ENCODE results near the gene ARHGAP26.

ARHGAP26 gene

GRCh38 chr5:142853682-142854081 is 83.5 kb downstream of the ARHGAP26 start:
- peak; percentile 44 for DNase-seq

GRCh38 chr5:142856269-142856782 is 86.1 kb downstream of the ARHGAP26 start:
- no peak for DNase-seq

GRCh38 chr5:142857405-142857804 is 87.2 kb downstream of the ARHGAP26 start:
- peak; percentile 55 for DNase-seq

GRCh38 chr5:142859037-142859436 is 88.9 kb downstream of the ARHGAP26 start:
- no peak for DNase-seq

GRCh38 chr5:142860270-142860669 is 90.1 kb downstream of the ARHGAP26 start:
- no peak for DNase-seq

- DNase-seq, result no peak
Observed at GRCh38 chr5:142861011-142861410, 90.8 kb downstream of the ARHGAP26 start.

GRCh38 chr5:142862594-142862993 is 92.4 kb downstream of the ARHGAP26 start:
- no peak for DNase-seq

- no peak for DNase-seq
Observed at GRCh38 chr5:142863856-142864255, 93.7 kb downstream of the ARHGAP26 start.

- DNase-seq, result no peak
Observed at GRCh38 chr5:142864290-142865260, 94.4 kb downstream of the ARHGAP26 start.

GRCh38 chr5:142865631-142866030 is 95.5 kb downstream of the ARHGAP26 start:
- no peak for DNase-seq

- peak; percentile 77 for DNase-seq
Observed at GRCh38 chr5:142866563-142867275, 96.5 kb downstream of the ARHGAP26 start.

- peak; percentile 37 for DNase-seq
Observed at GRCh38 chr5:142869886-142870285, 99.7 kb downstream of the ARHGAP26 start.

GRCh38 chr5:142870532-142871362 is 100.6 kb downstream of the ARHGAP26 start:
- DNase-seq, result no peak

- DNase-seq, result no peak
Observed at GRCh38 chr5:142871363-142872193, 101.4 kb downstream of the ARHGAP26 start.

GRCh38 chr5:142872217-142872616 is 102.0 kb downstream of the ARHGAP26 start:
- no peak for DNase-seq

GRCh38 chr5:142872795-142873194 is 102.6 kb downstream of the ARHGAP26 start:
- DNase-seq, result peak; percentile 56

GRCh38 chr5:142873831-142874230 is 103.7 kb downstream of the ARHGAP26 start:
- DNase-seq, result no peak

GRCh38 chr5:142874540-142874939 is 104.4 kb downstream of the ARHGAP26 start:
- DNase-seq, result peak; percentile 58

GRCh38 chr5:142875936-142876335 is 105.8 kb downstream of the ARHGAP26 start:
- no peak for DNase-seq

GRCh38 chr5:142876817-142877216 is 106.6 kb downstream of the ARHGAP26 start:
- no peak for DNase-seq

- DNase-seq, result no peak
Observed at GRCh38 chr5:142878111-142878510, 107.9 kb downstream of the ARHGAP26 start.

GRCh38 chr5:142878638-142879037 is 108.5 kb downstream of the ARHGAP26 start:
- DNase-seq, result no peak

Data from kidney glomerular epithelial cell (primary cell).